Vagina (tissue), 2 donors: ENCODE data around the gene CORO1A.
A peak's percentile ranks its signal among the peaks of the same experiment; 100 is the strongest.

Source experiments
- CTCF ChIP-seq, 3 experiments: fragments of 450-650 bp in 2 of 3; fragments of 200-600 bp in 1 of 3; sonication (generic) in 1 of 3; IDR thresholded peaks; one replicate each; pipeline ENCODE4 v1.5.1; 2017 to 2019; ENCODE audit warnings: antibody characterized with exemption in 3 of 3, mild to moderate bottlenecking in 2 of 3, moderate library complexity in 2 of 3
- POLR2A ChIP-seq, 2 donors: fragments of 450-650 bp; IDR thresholded peaks; one replicate each; pipeline ENCODE4 v1.6.1; 2017; ENCODE audit warnings: antibody characterized with exemption in 2 of 2, mild to moderate bottlenecking in 2 of 2, moderate library complexity in 2 of 2
- POLR2AphosphoS5 ChIP-seq, 2 donors: sonication (generic); formaldehyde crosslinking; IDR thresholded peaks; one replicate each; pipeline ENCODE4 v1.9.0; 2017; ENCODE audit warnings: antibody characterized with exemption in 2 of 2, mild to moderate bottlenecking in 2 of 2, low read depth in 1 of 2; ENCODE audit not compliant: insufficient read depth in 1 of 2

GRCh38 chr16:30184096-30184890 is 891 bp downstream of the CORO1A start:
- TF ChIP-seq CTCF (IDR thresholded peaks at IDR 0.05) (no peak), POLR2A (IDR thresholded peaks at IDR 0.05) (no peak), POLR2AphosphoS5 (IDR thresholded peaks at IDR 0.05; ENCODE audit: insufficient read depth in 1 of 2, low read depth in 1 of 2) (peak in 1 of 2 donors; percentile 8)
